Measurements from ENCODE around the gene ERCC6L.

ERCC6L gene

GRCh38 chrX:72238721-72239475 is at the start of gene ERCC6L:
Gene ERCC6L (minus strand): TSS chrX:72239027. CDS start chrX:72238911, 116 bp downstream.
- DNase-seq: peak; percentile 43

GRCh38 chrX:72282302-72282701 is 43.5 kb upstream of the ERCC6L start:
- no peak for DNase-seq

GRCh38 chrX:72280321-72280845 is 41.6 kb upstream of the ERCC6L start:
- no peak for DNase-seq

GRCh38 chrX:72276478-72276953 is 37.7 kb upstream of the ERCC6L start:
- no peak for DNase-seq

- DNase-seq: no peak
Observed at GRCh38 chrX:72274526-72274925, 35.7 kb upstream of the ERCC6L start.

- no peak for DNase-seq
Observed at GRCh38 chrX:72273718-72274117, 34.9 kb upstream of the ERCC6L start.

GRCh38 chrX:72272868-72273267 is 34.0 kb upstream of the ERCC6L start:
- DNase-seq: no peak

- no peak for DNase-seq
Observed at GRCh38 chrX:72271812-72272211, 33.0 kb upstream of the ERCC6L start.

- DNase-seq: no peak
Observed at GRCh38 chrX:72271091-72271788, 32.4 kb upstream of the ERCC6L start.

- no peak for DNase-seq
Observed at GRCh38 chrX:72270316-72270866, 31.6 kb upstream of the ERCC6L start.

- no peak for DNase-seq
Observed at GRCh38 chrX:72269671-72270251, 30.9 kb upstream of the ERCC6L start.

GRCh38 chrX:72268597-72269365 is 30.0 kb upstream of the ERCC6L start:
- no peak for DNase-seq

- DNase-seq: no peak
Observed at GRCh38 chrX:72265263-72265662, 26.4 kb upstream of the ERCC6L start.

GRCh38 chrX:72262077-72262476 is 23.2 kb upstream of the ERCC6L start:
- DNase-seq: no peak

- no peak for DNase-seq
Observed at GRCh38 chrX:72260448-72260847, 21.6 kb upstream of the ERCC6L start.

GRCh38 chrX:72258174-72258573 is 19.3 kb upstream of the ERCC6L start:
- DNase-seq: no peak

- no peak for DNase-seq
Observed at GRCh38 chrX:72255864-72256263, 17.0 kb upstream of the ERCC6L start.

- no peak for DNase-seq
Observed at GRCh38 chrX:72255445-72255844, 16.6 kb upstream of the ERCC6L start.

GRCh38 chrX:72254816-72255215 is 16.0 kb upstream of the ERCC6L start:
- no peak for DNase-seq

- no peak for DNase-seq
Observed at GRCh38 chrX:72253686-72254085, 14.9 kb upstream of the ERCC6L start.

- no peak for DNase-seq
Observed at GRCh38 chrX:72247206-72247942, 8.5 kb upstream of the ERCC6L start.

Measured in SHP77 treated with DMSO at 0.1 percent for 48 hours (cell line).